ENCODE results near the gene ADCY5.

The ADCY5 gene

DNA sequence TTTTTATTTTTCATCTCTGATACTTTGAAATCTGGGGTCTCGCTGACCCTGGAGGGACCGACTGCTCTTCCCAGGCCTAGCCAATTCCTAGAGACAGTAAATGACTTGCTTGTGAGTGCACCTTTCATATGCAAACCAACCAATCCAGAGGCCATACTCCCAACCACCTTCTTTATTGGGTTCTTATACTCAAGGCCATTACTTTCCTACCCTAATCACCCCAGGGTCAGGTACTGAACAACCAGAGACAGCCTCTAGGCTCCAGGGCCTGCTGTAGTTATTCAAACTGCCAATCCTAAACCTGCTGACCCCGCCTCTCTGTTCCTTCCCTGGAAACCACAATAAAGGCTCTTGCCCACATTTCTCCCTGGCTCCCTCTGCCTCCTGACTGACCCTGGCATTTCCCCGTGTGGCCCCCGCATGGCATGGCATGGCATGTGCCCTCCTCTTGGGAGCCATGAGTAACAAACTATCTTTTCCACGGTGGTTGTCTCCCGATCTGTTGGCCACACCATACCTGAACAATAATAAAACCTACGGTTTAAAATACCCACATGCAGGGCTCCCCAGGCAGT, 42.9 kb downstream of the ADCY5 start:
- H3K4me3 ChIP-seq (ENCODE audit: low read depth, low read length) = no peak overlapping the region
- peaks cover 31% of the 10 kb centered on the region for H3K27me3 ChIP-seq (ENCODE audit: insufficient read depth, low read length)
- no peak overlapping the region for H2AFZ ChIP-seq (ENCODE audit: low read length, unreplicated experiment)
- no peak overlapping the region for H3K27ac ChIP-seq (ENCODE audit: low read depth, low read length)
- H3K36me3 ChIP-seq (ENCODE audit: insufficient read depth, low read length) = no peaks in the 10 kb centered on the region
- H3K4me1 ChIP-seq (ENCODE audit: control insufficient read depth, insufficient read depth, low read length, unreplicated experiment) = no peaks in the 10 kb centered on the region
- no peaks in the 10 kb centered on the region for H3K79me2 ChIP-seq (ENCODE audit: control insufficient read depth, insufficient read depth, low read length, unreplicated experiment)

- Histone ChIP-seq H3K79me2 (ENCODE audit: control insufficient read depth, insufficient read depth, low read length, unreplicated experiment) (no peaks in the 10 kb centered on the region), H3K4me1 (ENCODE audit: control insufficient read depth, insufficient read depth, low read length, unreplicated experiment) (no peaks in the 10 kb centered on the region), H2AFZ (ENCODE audit: low read length, unreplicated experiment) (no peak overlapping the region), H3K27ac (ENCODE audit: low read depth, low read length) (no peak overlapping the region), H3K27me3 (ENCODE audit: insufficient read depth, low read length) (peaks cover 34% of the 10 kb centered on the region), H3K36me3 (ENCODE audit: insufficient read depth, low read length) (no peaks in the 10 kb centered on the region), H3K4me3 (ENCODE audit: low read depth, low read length) (no peak overlapping the region)
Observed at GRCh38 chr3:123405021-123405420, 43.9 kb downstream of the ADCY5 start.

- H3K79me2 ChIP-seq (ENCODE audit: control insufficient read depth, insufficient read depth, low read length, unreplicated experiment) = no peaks in the 10 kb centered on the region
- H3K4me1 ChIP-seq (ENCODE audit: control insufficient read depth, insufficient read depth, low read length, unreplicated experiment) = no peaks in the 10 kb centered on the region
- no peaks in the 10 kb centered on the region for H3K36me3 ChIP-seq (ENCODE audit: insufficient read depth, low read length)
- H3K27me3 ChIP-seq (ENCODE audit: insufficient read depth, low read length) = peaks cover 40% of the 10 kb centered on the region
- no peak overlapping the region for H2AFZ ChIP-seq (ENCODE audit: low read length, unreplicated experiment)
- no peak overlapping the region for H3K27ac ChIP-seq (ENCODE audit: low read depth, low read length)
- H3K4me3 ChIP-seq (ENCODE audit: low read depth, low read length) = no peak overlapping the region
Observed at GRCh38 chr3:123404391-123404790, 44.5 kb downstream of the ADCY5 start.

DNA sequence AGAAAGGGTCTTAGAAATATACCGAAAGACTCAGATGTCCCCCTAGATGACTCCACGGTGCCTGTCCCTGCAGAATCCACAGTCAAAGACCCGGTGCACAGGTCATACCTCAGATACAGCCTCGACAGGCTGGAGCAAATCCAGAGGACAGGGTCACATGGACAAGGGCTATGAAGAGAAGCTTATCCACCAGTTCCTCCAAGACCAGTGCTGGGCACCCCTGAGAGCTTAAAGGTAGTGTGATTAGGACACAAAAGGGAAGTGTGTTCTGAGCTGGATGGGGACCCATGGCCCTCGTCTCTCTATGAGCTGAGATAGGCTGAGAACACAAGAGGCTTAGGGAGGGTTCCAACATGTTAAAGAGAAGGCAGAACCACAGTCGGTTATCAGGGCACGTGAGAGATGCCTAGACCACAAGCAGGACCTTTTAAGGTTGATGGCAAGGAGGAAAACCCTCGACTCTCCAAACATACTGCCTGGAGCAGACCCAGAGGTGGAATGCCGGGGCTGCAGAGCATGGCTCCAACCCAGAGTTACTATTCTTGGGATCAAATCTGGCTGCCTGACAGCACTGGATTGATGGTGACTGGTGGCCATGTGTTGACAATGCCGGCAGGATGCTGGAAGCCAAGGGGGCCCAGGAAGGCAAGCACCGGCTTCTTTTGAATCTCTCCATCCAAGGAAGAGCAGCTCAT, 46.9 kb downstream of the ADCY5 start:
- no peak overlapping the region for H3K4me3 ChIP-seq (ENCODE audit: low read depth, low read length)
- H3K79me2 ChIP-seq (ENCODE audit: control insufficient read depth, insufficient read depth, low read length, unreplicated experiment) = no peaks in the 10 kb centered on the region
- H2AFZ ChIP-seq (ENCODE audit: low read length, unreplicated experiment) = no peak overlapping the region
- no peak overlapping the region for H3K27ac ChIP-seq (ENCODE audit: low read depth, low read length)
- H3K36me3 ChIP-seq (ENCODE audit: insufficient read depth, low read length) = no peaks in the 10 kb centered on the region
- no peaks in the 10 kb centered on the region for H3K4me1 ChIP-seq (ENCODE audit: control insufficient read depth, insufficient read depth, low read length, unreplicated experiment)
- peaks cover 64% of the 10 kb centered on the region for H3K27me3 ChIP-seq (ENCODE audit: insufficient read depth, low read length)

- H3K36me3 ChIP-seq (ENCODE audit: insufficient read depth, low read length) = no peaks in the 10 kb centered on the region
- no peak overlapping the region for H2AFZ ChIP-seq (ENCODE audit: low read length, unreplicated experiment)
- H3K4me1 ChIP-seq (ENCODE audit: control insufficient read depth, insufficient read depth, low read length, unreplicated experiment) = no peaks in the 10 kb centered on the region
- H3K27me3 ChIP-seq (ENCODE audit: insufficient read depth, low read length) = peaks cover 73% of the 10 kb centered on the region
- H3K27ac ChIP-seq (ENCODE audit: low read depth, low read length) = no peak overlapping the region
- no peak overlapping the region for H3K4me3 ChIP-seq (ENCODE audit: low read depth, low read length)
- H3K79me2 ChIP-seq (ENCODE audit: control insufficient read depth, insufficient read depth, low read length, unreplicated experiment) = no peaks in the 10 kb centered on the region
Observed at GRCh38 chr3:123400169-123400568, 48.7 kb downstream of the ADCY5 start.

DNA sequence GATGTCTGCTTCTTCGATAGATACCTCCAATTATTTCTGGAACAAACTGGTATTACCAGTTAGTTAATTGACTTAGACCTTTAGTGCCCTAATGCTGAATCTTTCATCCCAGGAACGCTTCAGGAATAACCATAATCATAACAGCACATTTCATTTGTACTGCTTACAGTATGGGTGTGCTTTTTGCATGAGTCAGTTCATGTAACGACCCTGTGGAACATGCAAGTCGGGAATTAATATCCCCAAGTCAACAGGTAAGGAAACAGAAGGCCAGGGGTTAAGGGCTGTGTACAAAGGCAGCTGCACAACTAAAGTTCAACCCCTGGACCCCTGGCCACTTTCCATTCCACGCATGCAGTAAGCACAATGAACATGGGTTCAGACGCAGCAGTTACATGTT, 49.2 kb downstream of the ADCY5 start:
- Histone ChIP-seq H3K79me2 (ENCODE audit: control insufficient read depth, insufficient read depth, low read length, unreplicated experiment) (no peaks in the 10 kb centered on the region), H3K27me3 (ENCODE audit: insufficient read depth, low read length) (peaks cover 73% of the 10 kb centered on the region), H2AFZ (ENCODE audit: low read length, unreplicated experiment) (no peak overlapping the region)

GRCh38 chr3:123397921-123398785, 50.7 kb downstream of the ADCY5 start:
- no peak overlapping the region for H3K27ac ChIP-seq (ENCODE audit: low read depth, low read length)
- H2AFZ ChIP-seq (ENCODE audit: low read length, unreplicated experiment) = no peak overlapping the region
- H3K36me3 ChIP-seq (ENCODE audit: insufficient read depth, low read length) = no peaks in the 10 kb centered on the region

More for the DNA sequence above, 49.2 kb downstream of the ADCY5 start:
- H3K4me3 ChIP-seq (ENCODE audit: low read depth, low read length) = no peak overlapping the region
- H3K4me1 ChIP-seq (ENCODE audit: control insufficient read depth, insufficient read depth, low read length, unreplicated experiment) = no peaks in the 10 kb centered on the region
- no peaks in the 10 kb centered on the region for H3K36me3 ChIP-seq (ENCODE audit: insufficient read depth, low read length)
- H3K27ac ChIP-seq (ENCODE audit: low read depth, low read length) = no peak overlapping the region

GRCh38 chr3:123397050-123397590, 51.8 kb downstream of the ADCY5 start:
- Histone ChIP-seq H3K36me3 (ENCODE audit: insufficient read depth, low read length) (no peaks in the 10 kb centered on the region), H3K27me3 (ENCODE audit: insufficient read depth, low read length) (peaks cover 60% of the 10 kb centered on the region), H3K4me1 (ENCODE audit: control insufficient read depth, insufficient read depth, low read length, unreplicated experiment) (no peaks in the 10 kb centered on the region), H2AFZ (ENCODE audit: low read length, unreplicated experiment) (no peak overlapping the region), H3K27ac (ENCODE audit: low read depth, low read length) (no peak overlapping the region), H3K79me2 (ENCODE audit: control insufficient read depth, insufficient read depth, low read length, unreplicated experiment) (no peaks in the 10 kb centered on the region), H3K4me3 (ENCODE audit: low read depth, low read length) (no peak overlapping the region)

More at GRCh38 chr3:123397921-123398785, 50.7 kb downstream of the ADCY5 start:
- Histone ChIP-seq H3K4me3 (ENCODE audit: low read depth, low read length) (no peak overlapping the region), H3K79me2 (ENCODE audit: control insufficient read depth, insufficient read depth, low read length, unreplicated experiment) (no peaks in the 10 kb centered on the region), H3K4me1 (ENCODE audit: control insufficient read depth, insufficient read depth, low read length, unreplicated experiment) (no peaks in the 10 kb centered on the region), H3K27me3 (ENCODE audit: insufficient read depth, low read length) (peaks cover 61% of the 10 kb centered on the region)

DNA sequence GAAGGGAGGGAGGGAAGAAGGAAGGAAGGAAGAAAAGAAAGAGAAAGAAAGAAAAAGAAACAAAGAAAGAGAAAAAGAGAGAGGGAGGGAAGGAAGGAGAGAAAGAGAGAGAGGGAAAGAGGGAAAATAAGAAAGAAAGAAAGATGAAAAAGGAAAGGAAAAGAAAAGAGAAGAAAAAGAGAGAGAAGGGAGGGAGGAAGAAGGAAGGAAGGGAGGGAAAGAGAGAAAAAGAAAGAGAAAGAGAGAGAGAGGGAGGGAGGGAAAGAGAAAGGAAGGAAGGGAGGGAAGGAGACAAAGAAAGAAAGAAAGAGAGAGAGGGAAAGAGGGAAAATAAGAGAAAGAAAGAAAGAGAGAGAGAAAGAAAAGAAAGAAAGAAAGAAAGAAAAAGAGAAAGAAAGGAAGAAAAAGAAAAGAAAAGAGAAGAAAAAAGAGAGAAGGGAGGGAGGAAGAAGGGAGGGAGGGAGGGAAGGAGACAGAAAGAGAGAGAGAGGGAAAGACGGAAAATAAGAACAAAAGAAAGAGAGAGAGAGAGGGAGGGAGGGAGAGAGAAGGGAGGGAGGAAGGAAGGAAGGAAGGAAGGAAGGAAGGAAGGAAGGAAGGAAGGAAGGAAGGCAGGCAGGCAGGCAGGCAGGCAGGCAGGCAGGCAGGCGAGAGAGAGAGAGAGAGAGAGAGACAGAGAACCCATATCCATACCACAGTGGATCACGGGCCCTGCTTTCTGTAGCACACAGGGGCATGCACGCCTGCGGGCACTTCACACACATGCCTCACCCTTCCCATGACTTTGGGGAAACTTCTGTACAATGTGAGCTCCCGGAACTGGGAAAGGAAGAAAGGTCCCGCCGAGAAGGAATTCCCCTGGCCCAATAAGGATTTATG, 52.5 kb downstream of the ADCY5 start:
- Histone ChIP-seq H3K4me1 (ENCODE audit: control insufficient read depth, insufficient read depth, low read length, unreplicated experiment) (no peaks in the 10 kb centered on the region), H3K4me3 (ENCODE audit: low read depth, low read length) (no peak overlapping the region), H2AFZ (ENCODE audit: low read length, unreplicated experiment) (no peak overlapping the region)

DNA sequence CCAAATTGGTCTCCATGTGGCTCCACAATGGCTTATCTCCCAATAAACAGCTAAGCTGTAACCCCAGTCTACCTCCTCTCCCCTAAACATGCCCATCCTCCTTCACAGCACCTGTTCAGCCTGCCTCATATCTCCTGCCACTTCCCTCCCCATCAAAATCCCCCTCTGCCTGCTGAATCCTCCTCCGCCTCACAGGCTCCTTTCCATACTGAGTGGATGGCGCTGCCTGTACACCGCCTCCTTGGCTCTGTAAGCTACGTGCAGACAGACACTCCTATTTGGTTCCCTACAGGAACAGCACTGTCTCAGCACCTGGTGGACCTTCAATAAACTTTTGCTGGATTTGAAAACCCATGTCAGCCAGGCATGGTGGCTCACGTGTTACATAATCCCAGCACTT, 53.7 kb downstream of the ADCY5 start:
- Histone ChIP-seq H3K4me3 (ENCODE audit: low read depth, low read length) (no peak overlapping the region), H3K27ac (ENCODE audit: low read depth, low read length) (no peak overlapping the region), H3K36me3 (ENCODE audit: insufficient read depth, low read length) (no peaks in the 10 kb centered on the region), H3K79me2 (ENCODE audit: control insufficient read depth, insufficient read depth, low read length, unreplicated experiment) (no peaks in the 10 kb centered on the region), H2AFZ (ENCODE audit: low read length, unreplicated experiment) (no peak overlapping the region), H3K4me1 (ENCODE audit: control insufficient read depth, insufficient read depth, low read length, unreplicated experiment) (no peaks in the 10 kb centered on the region), H3K27me3 (ENCODE audit: insufficient read depth, low read length) (peaks cover 57% of the 10 kb centered on the region)

More for the DNA sequence above, 52.5 kb downstream of the ADCY5 start:
- Histone ChIP-seq H3K27me3 (ENCODE audit: insufficient read depth, low read length) (peaks cover 60% of the 10 kb centered on the region), H3K36me3 (ENCODE audit: insufficient read depth, low read length) (no peaks in the 10 kb centered on the region), H3K79me2 (ENCODE audit: control insufficient read depth, insufficient read depth, low read length, unreplicated experiment) (no peaks in the 10 kb centered on the region), H3K27ac (ENCODE audit: low read depth, low read length) (no peak overlapping the region)

Measured in ACC112 (cell line).